Right forelimb (tissue), 1 donor: Measurements from ENCODE around the gene PTER.

Source experiments
- DNase-seq: peaks from one replicate; pipeline ENCODE4 v3.0.0-alpha.2; 2018

Gene PTER

DNA sequence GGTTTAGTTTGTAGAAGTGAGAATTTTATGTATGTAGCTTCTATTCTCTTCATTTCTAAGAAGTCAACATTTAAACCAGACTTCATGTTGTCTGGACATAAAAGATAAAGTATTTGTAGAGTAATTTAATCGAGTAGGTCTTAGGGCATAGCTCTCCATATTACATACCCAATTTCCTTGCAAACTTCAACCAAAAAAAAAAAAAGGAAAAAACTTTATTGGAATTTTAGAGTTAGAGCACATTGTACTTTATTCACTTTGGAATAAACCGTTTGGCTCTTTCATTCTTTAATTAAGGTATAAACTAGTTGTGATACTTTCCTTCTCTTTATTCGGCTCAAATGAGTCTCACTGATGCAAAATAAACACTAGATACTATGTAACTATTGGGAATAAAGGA, 36.0 kb downstream of the PTER start:
- DNase-seq: no peak

DNA sequence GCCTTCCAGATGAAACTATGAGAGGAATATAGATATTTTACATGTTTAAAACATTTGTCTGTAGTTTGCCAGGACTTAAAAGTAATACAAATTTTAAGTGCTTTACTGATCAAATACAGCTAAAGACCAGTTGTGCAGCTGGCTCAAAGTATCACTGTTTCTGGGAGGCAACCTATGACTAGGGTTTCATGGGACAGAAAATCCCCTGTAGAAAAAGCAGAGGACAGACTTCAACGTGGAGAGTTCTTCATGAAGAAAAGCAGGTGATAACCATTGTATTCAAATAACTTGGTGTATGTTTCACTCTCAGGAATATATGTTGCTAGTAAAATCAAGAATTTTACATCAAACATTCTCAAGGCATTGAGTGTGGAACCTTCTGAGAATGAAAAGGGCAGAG, 40.9 kb downstream of the PTER start:
- no peak for DNase-seq

DNA sequence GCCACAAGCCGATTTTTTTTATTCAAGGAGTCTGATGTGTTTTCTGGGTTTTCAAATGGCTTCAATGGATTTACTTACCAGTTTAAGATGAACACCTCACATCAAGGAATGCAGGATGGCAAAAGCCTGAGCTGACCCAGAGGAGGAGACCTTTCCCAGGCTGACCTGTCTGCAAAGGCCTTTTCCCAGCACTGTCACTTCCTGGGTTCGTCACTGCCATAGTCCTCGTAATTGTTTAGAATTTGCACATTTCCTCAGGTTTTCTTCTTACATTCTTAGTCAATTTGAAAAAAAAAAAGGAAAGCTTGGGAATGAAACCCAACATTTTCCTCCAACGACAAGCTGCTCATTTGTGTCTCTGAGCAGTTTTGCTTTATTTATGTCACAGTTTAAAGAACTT, 42.0 kb downstream of the PTER start:
- no peak for DNase-seq

DNA sequence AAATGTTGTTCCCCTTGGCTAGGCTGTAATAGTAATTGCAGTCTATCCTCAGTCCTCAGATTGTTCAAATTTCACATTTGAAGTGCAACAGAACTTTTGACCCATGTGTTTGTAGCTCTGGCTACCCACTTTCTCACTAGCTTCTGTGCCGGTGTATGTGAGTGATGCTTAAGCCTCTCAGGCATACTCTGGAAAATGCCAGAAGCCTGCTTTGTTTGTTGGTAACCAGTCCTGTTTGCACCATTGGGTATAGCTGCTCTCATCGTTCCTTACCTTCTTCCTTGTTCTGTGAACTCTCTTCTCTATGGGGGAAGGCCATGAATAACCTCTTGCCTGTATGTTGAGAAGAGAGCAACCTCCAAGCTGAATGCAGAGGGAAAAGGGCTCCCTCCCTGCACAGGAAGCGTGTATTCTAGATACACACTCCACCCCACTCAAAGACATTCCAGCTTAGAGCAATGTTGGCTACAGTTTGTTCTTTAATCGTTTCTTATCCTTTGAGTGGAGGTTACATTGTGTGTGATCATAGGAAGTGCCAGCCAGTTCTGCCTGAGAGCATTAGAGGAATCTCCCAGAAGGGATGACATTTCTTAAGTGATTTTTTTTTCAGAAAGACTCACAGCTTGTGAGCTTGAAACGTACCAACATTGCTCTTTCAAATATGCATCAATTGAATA, 44.4 kb downstream of the PTER start:
- no peak for DNase-seq

DNA sequence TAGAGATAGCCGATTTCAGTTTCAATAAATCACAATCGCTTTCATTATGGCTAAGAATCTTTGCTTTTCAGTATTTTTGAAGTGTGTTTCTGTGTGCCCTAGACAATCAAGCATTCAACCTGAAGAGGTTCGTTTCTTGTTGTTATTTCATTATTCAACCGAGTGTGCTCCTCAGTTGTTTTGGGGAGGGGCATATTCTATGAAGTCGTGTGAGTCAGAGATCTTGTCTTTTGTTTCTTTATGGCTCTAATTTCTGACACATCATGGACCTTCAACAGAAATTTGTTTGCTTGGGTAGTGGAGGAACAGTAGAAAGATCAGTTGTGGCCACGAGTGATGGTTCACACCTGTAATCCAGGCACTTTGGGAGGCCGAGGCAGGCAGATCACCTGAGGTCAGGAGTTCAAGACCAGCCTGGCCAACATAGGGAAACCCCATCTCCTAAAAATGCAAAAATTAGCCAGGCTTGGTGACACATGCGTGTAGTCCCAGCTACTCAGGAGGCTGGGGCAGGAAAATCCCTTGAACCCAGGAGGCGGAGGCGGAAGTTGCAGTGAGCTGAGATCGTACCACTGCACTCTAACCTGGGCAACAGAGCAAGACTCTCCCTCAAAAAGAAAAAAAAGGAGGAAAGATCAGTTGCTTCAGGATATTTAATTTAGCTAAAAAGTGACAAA, 46.6 kb downstream of the PTER start:
- no peak for DNase-seq

DNA sequence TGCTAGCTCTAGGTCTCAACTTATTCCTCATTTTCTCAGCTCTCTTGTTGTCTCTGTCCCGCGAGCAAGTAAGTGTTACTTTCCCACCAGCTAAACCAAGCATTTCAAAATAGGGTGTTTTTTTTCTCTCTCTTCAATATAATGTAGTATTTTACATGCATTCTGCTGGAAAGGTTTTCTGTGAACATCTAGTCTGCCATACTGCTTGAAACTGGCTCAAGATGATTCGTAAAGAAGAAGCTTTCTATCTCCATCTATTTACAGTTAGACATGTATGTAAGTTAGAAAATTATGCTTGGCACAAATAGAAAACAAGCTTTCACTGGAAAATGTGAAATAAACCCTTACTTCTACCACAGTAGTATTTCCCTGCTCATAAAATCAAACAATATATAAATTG, 53.7 kb downstream of the PTER start:
- DNase-seq: no peak

DNA sequence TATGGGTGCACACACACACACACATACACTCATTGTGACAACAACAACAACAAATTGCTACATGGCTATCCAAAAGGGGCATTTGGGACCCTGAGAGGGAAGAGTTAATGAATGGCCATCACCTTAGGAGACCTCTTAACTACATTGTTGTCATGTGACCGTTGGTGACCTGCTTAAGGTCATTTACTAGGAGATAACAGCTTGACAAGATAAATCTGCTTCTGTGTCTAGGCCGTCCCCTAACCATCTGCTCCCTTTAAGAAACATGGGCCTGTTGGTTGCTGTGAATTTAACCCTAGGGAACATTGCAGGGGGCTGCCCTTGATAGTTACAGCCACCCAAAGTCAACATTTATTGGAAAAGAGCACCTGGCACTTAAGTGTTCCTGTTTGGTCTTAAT, 55.1 kb downstream of the PTER start:
- no peak for DNase-seq

DNA sequence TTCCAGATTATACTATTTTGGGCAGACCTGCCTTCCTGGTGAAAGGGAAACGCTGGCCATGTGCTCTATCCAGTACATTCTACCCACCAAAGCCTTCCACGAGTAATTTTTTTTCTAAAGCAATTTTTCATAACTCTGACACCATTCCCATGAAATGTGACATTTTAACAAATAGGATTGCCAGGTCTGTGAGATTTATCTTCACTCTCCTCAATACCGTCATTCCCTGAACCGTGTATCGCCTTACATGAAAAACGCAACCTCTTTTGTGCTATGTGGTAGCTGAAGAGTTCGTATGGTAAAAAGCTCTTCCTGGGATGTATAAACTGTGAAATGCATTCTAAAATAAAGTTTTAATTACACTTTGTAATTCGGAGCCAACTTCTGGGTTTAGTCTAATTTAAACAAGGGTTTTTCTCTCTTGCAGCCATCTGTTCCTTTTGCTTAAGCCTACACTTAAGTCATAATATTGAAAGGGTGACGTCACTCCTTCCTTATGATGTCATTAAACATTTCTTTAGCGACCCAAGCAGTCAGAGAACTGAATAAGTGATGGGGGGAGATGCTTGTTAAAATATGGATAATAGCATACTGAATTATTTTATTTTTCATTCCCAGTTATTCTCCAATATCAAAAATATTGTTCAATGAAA, 57.2 kb downstream of the PTER start:
- no peak for DNase-seq

DNA sequence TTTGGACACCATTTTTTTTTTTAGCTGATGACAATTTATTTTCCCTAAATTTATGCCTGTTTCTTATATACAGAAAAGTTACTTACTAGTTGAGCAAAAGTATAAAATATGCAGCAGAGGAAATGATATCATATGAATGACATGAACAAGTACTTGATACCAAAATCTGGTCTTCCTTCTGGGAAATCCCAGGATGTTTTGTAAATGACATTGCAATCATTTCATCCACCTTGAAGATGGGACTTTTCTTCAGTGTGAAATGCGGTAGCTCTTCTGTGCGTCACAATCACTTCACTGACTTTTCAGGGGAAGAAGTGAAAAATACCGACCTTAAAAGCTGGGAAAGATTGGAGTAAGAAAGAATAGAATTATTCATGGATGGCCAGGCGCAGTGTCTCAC, 61.1 kb downstream of the PTER start:
- no peak for DNase-seq

DNA sequence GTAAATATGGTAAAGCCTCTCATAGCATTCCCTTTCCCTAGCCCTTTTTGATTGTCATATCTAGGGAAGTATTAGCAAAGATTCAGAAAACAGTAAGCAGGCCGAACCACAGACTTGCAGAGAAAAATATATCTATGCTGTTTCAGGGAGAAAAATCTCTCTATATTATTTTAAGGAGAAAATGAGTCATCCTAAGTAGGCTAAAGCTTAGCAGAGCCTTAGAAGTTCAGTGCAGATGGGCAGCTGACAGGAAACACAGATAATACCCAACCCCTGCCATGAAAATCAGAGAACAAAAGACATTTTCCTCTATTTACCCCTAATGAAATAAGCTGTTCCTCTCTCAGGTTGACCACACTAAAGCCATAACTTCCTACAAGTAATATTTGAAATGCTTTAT, 68.4 kb downstream of the PTER start:
- no peak for DNase-seq

DNA sequence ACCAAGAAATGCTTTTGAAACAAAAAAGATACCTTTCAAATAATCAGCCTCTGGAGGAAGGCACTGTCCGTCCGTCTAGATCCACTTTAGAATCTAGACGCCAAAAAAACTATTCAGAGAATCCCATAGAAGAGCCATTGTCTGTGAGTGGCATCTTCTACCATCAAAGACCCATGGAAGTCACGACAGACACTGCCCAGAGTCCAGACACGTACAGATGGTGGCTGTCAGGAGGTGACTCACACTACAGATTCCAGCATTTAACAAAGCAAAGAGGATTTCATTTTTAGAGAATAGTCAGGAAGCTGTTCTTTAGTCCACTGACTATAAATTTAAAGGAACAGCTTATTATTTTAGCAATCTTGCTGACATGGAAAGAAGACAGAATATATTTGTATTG, 73.2 kb downstream of the PTER start:
- DNase-seq: no peak

DNA sequence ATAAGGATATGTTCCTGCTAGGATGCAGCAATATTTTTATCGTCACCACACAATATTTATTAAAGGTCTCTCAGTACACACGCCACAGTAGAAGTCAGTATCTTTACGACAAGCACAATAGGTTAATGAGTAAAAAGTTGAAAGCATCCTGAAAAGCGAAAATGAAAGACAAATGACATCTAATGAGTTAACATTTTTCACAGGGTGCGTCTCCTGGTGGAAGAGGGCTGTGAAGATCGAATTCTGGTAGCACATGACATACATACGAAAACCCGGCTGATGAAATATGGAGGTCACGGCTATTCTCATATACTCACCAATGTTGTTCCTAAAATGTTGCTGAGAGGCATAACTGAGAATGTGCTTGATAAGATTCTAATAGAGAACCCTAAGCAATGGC, 74.0 kb downstream of the PTER start:
- no peak for DNase-seq

DNA sequence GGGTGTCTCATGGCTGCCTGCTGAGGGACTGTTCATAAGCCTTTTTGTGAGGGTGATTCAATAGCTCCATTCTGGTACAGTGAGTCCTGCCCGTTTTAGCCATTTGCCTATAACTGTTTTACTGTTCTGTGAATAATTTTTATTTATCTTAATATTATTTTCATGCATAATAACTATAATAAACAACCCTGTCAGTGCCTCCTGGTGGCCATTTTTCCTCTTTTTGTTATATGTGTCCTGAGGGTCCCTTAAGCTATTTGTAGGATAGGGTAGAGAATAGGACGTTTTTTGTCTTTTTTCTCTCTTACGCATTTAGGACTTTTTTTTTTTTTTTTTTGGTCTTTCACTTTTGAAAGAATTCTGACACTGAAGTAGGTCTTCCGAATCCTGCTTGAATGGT, 82.0 kb downstream of the PTER start:
- no peak for DNase-seq

DNA sequence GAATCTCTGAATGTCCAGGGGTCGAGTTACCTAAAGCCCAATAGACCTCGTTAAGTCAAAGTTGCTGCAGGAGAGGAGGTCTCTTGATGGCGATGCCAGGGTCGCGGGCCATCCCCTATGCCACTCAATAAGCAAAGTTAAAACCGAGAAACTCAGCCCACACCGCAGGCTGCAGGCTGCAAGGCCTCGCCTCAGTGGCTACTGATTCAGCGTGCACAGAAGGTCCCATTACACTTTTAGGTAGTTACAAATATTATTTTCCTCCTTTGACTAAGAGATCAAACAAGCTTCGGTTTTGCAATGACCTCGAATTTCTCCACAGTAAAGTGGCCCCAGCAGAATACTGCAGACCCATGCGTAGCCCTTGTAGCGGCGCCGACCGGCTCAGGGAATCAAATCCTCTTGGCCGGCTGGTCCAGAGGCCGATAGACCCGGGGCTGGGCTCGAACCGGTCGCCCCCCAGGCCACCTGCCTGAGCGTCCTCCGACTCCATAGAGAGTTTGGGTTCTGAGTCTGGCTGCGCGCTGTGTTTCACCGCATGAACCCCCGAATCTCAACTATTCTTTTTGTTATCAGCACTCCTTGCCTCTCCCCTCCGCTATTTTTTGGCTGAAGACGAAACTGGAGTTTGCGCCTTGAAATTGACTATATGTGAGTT, 82.6 kb downstream of the PTER start:
- DNase-seq: peak; percentile 45

DNA sequence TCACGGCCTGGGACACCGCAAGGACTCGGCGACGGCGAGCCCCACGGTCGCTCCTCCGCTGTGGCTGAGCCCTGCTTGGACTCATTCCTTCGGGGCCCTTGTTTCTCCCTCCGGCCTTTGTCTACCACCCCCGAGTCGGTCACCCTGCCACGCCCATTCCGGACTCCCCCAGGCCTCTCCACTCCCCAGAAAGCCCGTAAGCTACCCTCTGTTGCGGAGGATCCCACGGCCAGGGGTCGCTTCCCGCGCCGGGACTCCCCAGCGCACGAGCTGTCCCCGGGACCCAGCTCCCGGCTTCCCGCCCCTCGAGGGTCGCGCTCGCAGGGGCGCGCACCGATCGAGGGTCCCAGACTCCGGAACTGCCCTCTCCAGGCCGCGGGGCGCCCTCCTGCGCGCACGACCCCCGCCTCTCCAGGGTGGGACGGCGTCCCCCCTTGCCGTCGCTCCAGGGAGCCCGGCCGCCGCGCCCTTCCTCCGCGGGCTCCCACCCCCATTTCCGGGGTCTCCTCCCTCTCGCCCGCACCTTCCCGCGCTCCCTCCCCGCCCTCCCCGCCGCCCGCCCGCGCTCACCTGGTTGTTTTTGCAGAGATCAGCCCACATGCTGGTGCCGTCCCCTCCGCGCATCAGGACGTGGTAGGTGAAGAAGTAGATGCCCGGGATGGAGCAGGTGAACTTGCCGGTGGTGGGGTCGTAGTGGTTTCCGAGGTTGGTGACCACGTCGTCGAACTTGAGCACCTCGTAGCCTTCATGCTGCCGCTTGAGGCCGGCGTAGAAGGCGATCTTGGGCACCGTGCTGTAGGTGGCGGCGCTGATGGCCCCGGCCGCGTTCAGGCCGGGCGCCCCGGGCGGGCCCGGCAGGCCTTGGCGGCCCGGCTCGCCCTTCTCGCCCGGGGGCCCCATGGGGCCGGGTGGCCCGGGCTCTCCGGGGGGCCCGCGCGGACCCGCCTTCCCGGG, 83.4 kb downstream of the PTER start:
- DNase-seq: peak; percentile 42

DNA sequence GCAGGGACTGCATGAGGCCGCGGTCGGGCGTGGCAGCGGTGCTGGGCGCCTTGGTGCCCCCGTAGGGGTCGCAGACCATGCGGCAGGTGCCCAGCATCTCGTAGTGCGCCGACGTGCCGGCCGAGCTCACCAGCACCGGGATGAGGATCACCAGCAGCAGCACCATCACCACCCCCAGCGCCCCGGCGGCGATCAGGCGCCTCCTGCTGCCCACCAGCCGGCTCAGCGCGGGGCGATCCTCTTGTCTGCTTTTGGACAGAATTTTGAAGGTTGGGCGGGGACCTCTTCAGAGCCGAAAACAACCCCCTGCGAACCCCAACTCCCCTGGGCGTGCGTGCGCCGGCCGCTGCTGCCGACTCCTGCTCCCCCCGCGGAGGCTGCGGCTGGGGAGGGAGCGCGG, 84.1 kb downstream of the PTER start:
- peak; percentile 54 for DNase-seq

DNA sequence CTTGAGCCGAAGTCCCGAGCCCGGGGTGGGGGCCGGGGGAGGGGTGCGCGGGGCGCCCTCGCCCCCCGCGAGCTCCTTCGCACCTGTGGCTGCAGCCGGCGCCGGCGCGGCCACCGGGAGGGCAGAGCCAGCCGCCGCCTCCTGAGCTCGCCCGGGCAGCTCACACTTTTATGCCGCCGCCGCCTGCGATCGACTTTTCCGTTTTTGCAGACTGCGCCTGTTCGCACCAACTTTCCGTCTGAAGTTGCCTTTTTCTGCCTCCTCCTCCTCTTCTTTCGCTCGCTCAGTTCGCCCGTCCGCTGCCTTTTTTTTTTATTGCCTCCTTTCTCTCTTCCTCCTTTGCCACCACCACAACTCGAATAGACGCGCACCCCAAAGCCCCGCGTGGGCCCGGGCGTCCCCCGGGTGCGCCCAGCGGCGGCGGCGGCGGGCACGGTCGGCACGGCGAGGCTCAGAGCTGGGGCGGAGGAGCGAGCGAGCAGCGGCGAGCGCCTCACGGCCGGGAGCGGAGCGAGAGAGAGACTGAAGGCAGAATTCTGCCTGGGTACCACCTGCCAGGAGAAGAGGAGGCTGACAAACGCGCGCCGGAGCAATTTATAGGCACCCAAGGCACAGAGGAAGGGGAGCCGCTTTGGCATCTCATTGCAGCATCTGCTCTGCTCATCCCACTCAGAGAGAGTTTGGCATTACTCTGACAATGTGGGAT, 84.7 kb downstream of the PTER start, which contains the start of gene C1QL3:
C1QL3 (minus strand) TSS at position 569 of the 706 bp plus-strand sequence. CDS start 814 bp downstream, outside the sequence.
- peak; percentile 48 for DNase-seq

DNA sequence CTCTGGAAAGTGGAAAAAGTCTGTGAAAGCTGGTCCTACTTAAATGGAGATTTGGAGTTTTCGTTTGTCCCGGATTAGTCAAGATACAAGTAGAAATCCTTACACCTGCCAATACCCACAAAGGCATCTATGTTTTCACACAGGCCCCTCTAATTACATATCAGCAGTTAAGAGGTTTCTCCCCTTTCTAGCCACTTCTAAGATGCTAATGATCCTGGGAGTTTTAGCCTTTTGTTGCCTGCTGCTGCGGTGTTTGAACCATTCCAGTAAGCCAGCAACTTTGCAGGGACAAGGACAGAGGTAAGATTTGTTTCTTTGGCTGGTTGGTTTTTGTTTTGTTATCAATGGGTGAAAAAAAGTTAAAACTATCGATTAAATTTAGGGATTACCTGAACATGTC, 90.6 kb downstream of the PTER start:
- DNase-seq: no peak

DNA sequence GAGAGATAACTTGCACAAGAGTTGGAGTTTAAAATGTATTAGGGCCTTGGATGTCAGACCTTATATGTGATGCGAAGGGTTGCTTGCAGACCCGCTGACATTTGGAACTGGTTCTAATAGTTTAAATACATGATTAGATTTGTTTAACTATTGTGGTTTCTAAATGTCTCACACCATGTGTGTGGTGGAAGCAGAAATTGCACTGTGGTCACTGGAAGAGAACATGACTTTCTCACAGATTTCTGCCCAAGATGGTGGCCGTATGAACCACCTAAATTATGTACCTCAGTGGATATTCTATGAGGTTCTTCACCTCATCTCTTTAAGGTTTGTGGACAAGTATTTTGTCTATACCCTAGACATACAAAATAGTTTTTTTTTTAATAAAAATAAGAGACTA, 93.0 kb downstream of the PTER start:
- no peak for DNase-seq

DNA sequence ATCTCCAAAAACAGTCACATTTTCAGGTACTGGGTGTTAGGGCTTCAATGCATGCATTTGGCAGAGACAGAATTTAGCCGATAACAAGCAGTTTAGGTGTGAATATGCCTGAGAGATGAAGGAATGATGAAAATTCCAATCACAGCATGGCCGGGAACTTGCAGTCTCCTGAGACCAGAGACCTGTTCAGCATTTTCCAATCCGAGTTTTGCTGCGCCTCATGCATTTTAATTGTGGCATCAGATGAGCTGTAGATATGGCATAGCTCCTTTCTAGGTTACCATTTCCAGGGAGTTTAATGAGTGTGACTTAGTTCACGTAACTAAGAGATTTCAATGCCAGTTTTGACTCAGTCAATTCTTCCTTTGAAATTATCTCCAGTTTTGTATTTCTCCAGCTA, 99.3 kb downstream of the PTER start:
- no peak for DNase-seq

DNA sequence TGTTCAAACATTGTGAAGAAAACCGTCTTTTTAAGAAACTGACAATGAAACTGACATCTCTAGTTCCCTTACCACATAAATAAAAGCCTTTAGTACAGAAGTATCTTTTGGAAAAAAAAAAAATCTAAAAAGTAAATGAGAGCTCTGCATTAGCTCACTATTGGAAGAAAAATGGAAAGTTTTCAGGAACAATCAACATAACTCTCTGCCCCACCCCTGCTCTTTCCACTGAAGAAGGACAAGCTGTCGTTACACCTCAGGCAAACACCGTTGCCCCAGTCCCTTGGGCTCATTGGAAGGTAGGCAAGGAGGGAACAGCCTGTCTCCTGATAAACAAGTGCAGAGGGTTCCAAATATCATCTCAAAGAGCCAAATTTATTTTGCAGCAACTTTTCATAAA, 107.3 kb downstream of the PTER start:
- DNase-seq: no peak

DNA sequence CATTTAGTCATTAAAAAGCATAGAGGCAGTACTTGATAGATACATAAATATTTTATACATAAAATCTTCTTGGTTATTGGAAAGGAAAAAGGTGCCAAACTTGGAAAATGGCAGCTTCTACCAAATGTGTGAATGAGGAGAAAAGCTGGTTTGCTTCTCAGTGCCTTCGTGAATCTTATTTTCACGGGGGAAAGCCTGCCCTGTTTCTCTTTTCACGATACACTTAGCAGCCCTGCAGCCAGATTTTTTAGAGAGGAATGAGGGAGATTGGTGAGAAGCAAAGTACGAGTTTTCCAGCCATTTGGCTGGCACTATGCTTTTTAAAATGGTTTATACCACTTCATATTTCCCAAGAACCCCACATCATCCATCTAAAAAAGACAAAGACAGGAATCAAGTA, 107.8 kb downstream of the PTER start:
- DNase-seq: no peak
